MCF 10A (cell line): ENCODE data around the gene C1QTNF12. TPM values are rescaled to one million over a fixed set of nuclear protein-coding genes. Genes with fewer than 3 reads are reported as not detected.

Experiments
- BruUV-seq: library from RNA; stranded (reverse); fragments of 400-500 nt; replicated peaks from 2 replicates; lab custom pipeline; 2021; lab: Mats Ljungman, UMichigan
- CTCF ChIA-PET: fragments of 300-600 bp; sonication (Branson Sonifier 250); formaldehyde crosslinking; extraction: SDS; loops from one replicate; lab custom pipeline; 2021; ENCODE audit warnings: antibody characterized with exemption, inconsistent platforms; lab: Yijun Ruan, JAX
- POLR2A ChIA-PET: fragments of 300-600, 350-650 bp; sonication (Branson Sonifier 250); formaldehyde crosslinking; extraction: SDS; loops from one replicate; lab custom pipeline; 2020; ENCODE audit warnings: antibody characterized with exemption, inconsistent platforms; lab: Yijun Ruan, JAX
- DNase-seq: peaks from one replicate; pipeline ENCODE4 v3.0.0-alpha.2; 2018; ENCODE audit not compliant: unreplicated experiment
- H3K27ac Mint-ChIP-seq: one replicate; pipeline ENCODE4 v1.8.0; 2022; ENCODE audit warnings: mild to moderate bottlenecking, low read depth, mixed read lengths; ENCODE audit not compliant: unreplicated experiment
- H3K27me3 Mint-ChIP-seq: one replicate; pipeline ENCODE4 v1.8.0; 2022; ENCODE audit warnings: mixed read lengths; ENCODE audit not compliant: insufficient read depth, unreplicated experiment
- H3K36me3 Mint-ChIP-seq: one replicate; pipeline ENCODE4 v1.8.0; 2022; ENCODE audit warnings: mild to moderate bottlenecking, moderate library complexity, mixed read lengths; ENCODE audit not compliant: insufficient read depth, unreplicated experiment
- H3K4me1 Mint-ChIP-seq: one replicate; pipeline ENCODE4 v1.8.0; 2022; ENCODE audit warnings: mixed read lengths; ENCODE audit not compliant: insufficient read depth, unreplicated experiment
- H3K4me3 Mint-ChIP-seq: one replicate; pipeline ENCODE4 v1.8.0; 2022; ENCODE audit warnings: mild to moderate bottlenecking, moderate library complexity, mixed read lengths; ENCODE audit not compliant: unreplicated experiment
- H3K9me3 Mint-ChIP-seq: one replicate; pipeline ENCODE4 v1.8.0; 2022; ENCODE audit warnings: mixed read lengths; ENCODE audit not compliant: unreplicated experiment
- intact Hi-C: fragments of 100-400 bp; cut with micrococcal nuclease; formaldehyde crosslinking; loops from 2 replicates; pipeline ENCODE4 v1.14.1; 2022
- total RNA-seq: library from RNA; stranded (reverse); gene quantifications from 2 replicates; pipeline ENCODE4 v1.2.3, GENCODE V29; 2022
- TF ChIP-seq, protein P1 (sequence below): fragments of 200-600 bp; IDR thresholded peaks from one replicate; pipeline ENCODE4 v1.8.0; 2022; ENCODE audit warnings: antibody characterized with exemption, mild to moderate bottlenecking; ENCODE audit not compliant: unreplicated experiment

C1QTNF12 gene
- total RNA-seq, 1 experiment from 2014 or later: 1.5 TPM

DNA sequence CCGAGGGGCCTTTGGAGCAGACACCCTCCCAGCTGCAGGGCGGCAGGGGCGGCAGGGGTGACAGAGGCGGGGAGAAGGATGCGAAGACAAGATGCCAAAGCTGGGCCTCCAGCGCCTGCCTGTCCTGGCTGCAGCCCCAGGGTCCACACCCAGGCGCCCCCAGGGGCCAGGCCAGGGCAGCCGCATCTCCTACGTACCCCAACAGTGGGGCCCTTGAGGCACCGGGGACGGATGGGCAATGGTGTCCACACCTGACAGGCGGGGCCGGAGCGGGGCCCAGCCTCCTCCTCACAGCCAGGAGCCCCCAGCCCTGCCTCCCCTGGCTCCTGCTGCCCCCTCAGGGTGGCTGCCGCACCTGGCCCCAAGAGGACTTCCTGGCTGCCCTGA lies 7.3 kb downstream of the C1QTNF12 start:
- intact Hi-C loops: no loop called here
- BruUV-seq: no TSS peak
- Mint-ChIP-seq H3K4me1 (no peaks in the 10 kb centered on the region), H3K4me3 (no peak overlapping the region), H3K36me3 (peaks cover under 1% of the 10 kb centered on the region), H3K9me3 (no peaks in the 10 kb centered on the region), H3K27me3 (no peaks in the 10 kb centered on the region), H3K27ac (no peak overlapping the region)
- POLR2A ChIA-PET: interaction anchor here (0.8 to 1.2 kb wide), 3 partner anchors 8 to 22 kb away, joined by 5 to 6 read pairs (median 5); no protein-coding TSS in a partner anchor
- TF ChIP-seq, protein P1, sequence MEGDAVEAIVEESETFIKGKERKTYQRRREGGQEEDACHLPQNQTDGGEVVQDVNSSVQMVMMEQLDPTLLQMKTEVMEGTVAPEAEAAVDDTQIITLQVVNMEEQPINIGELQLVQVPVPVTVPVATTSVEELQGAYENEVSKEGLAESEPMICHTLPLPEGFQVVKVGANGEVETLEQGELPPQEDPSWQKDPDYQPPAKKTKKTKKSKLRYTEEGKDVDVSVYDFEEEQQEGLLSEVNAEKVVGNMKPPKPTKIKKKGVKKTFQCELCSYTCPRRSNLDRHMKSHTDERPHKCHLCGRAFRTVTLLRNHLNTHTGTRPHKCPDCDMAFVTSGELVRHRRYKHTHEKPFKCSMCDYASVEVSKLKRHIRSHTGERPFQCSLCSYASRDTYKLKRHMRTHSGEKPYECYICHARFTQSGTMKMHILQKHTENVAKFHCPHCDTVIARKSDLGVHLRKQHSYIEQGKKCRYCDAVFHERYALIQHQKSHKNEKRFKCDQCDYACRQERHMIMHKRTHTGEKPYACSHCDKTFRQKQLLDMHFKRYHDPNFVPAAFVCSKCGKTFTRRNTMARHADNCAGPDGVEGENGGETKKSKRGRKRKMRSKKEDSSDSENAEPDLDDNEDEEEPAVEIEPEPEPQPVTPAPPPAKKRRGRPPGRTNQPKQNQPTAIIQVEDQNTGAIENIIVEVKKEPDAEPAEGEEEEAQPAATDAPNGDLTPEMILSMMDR: no peak
- CTCF ChIA-PET: interaction anchor here (0.7 to 0.8 kb wide), 2 partner anchors 12 to 117 kb away, joined by 3 read pairs; no protein-coding TSS in a partner anchor
- no peak for DNase-seq

DNA sequence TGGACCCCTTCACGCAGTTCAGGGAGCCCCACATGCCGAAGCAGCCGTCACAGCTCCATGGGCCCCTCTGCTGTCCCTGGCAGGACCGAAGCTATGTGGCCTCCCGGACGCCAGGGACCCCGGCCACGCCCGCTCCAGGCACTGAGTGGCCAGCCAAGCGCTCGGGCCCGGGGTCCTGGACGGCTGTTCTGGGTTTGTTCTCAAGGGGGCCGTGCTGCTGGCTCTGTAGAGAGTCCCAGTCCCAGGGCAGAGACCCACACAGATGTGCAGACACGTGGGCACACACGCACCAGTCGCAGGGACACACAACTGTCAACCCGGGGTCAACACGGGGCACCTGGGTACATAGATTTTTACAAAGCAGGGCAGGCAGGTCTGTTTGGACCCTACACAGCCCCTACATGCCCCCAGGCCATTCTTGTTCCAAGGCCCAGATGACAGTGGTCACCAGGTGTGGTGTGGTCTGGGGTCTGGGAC lies 7.8 kb downstream of the C1QTNF12 start:
- CTCF ChIA-PET: interaction anchor here (0.7 to 1.1 kb wide), 2 partner anchors 12 to 23 kb away, joined by 3 read pairs; no protein-coding TSS in a partner anchor
- no TSS peak for BruUV-seq
- POLR2A ChIA-PET: interaction anchor here (1.1 to 1.2 kb wide), 2 partner anchors 12 to 22 kb away, joined by 5 read pairs; no protein-coding TSS in a partner anchor
- DNase-seq: no peak
- Mint-ChIP-seq H3K27me3 (no peaks in the 10 kb centered on the region), H3K36me3 (peaks cover 5% of the 10 kb centered on the region), H3K9me3 (no peaks in the 10 kb centered on the region), H3K4me1 (no peaks in the 10 kb centered on the region), H3K4me3 (no peak overlapping the region), H3K27ac (no peak overlapping the region)
- TF ChIP-seq, protein P1: no peak
- intact Hi-C loops: no loop called here

DNA sequence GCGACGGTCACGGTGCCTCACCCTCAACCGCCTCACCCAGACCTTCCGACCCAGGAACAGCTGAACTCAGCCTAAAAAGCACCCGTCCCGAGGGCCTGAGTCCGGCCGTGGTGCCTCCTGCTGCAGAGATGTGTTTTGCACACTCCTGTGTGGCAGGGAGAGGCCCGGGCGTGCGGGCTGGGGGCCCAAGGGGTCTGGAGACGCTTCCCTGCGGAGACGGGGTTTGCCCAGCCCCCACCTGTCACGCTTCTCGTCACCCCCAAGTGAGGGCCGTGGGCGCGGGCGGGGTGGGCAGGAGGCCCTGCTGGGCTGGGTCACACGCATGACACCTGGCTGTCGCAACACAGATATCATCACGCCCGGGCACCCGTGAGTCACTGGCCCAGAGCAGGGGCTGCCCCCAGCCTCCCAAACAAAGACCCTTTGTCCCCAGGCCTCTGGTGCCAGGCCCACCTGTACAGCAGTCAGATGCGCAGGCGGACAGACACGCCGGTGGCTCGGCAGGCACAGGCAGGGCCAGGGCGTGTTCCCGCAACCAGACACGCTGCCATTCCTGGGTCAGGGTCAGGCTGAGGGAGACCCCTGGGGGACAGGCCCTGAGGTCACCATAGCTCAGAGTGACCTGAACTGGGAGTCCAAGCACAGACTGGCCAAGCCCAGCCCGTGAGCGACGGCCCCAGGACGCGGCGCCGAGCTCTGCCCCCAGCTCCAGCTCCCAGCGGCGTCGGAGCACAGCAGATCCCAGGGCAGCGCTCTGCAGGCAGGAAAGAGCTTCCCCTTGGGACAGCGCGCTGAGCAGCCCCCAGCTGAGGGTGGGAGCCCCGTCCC lies 8.4 kb downstream of the C1QTNF12 start:
- TF ChIP-seq, protein P1: no peak
- DNase-seq: peak; percentile 16
- POLR2A ChIA-PET: no interaction called here
- H3K27ac Mint-ChIP-seq: no peak overlapping the region
- CTCF ChIA-PET: interaction anchor here (1.1 kb wide), 1 partner anchor 24 kb away, joined by 3 read pairs; no protein-coding TSS in a partner anchor
- peaks cover 10% of the 10 kb centered on the region for H3K36me3 Mint-ChIP-seq
- H3K27me3 Mint-ChIP-seq: no peaks in the 10 kb centered on the region
- H3K9me3 Mint-ChIP-seq: no peaks in the 10 kb centered on the region
- no peak overlapping the region for H3K4me3 Mint-ChIP-seq
- intact Hi-C loops: no loop called here
- BruUV-seq: no TSS peak
- no peaks in the 10 kb centered on the region for H3K4me1 Mint-ChIP-seq
